GM21360 (cell line): ENCODE data around the gene ATR.

ENCODE experiments used
- ATAC-seq: cut with Tn5 transposase; IDR thresholded peaks from one replicate; pipeline ENCODE4 v1.9.1; 2021; ENCODE audit warnings: mild to moderate bottlenecking, moderate library complexity; ENCODE audit not compliant: unreplicated experiment

The ATR gene

GRCh38 chr3:142530296-142530695 lies 48.2 kb downstream of the ATR start:
- ATAC-seq, result no peak

DNA sequence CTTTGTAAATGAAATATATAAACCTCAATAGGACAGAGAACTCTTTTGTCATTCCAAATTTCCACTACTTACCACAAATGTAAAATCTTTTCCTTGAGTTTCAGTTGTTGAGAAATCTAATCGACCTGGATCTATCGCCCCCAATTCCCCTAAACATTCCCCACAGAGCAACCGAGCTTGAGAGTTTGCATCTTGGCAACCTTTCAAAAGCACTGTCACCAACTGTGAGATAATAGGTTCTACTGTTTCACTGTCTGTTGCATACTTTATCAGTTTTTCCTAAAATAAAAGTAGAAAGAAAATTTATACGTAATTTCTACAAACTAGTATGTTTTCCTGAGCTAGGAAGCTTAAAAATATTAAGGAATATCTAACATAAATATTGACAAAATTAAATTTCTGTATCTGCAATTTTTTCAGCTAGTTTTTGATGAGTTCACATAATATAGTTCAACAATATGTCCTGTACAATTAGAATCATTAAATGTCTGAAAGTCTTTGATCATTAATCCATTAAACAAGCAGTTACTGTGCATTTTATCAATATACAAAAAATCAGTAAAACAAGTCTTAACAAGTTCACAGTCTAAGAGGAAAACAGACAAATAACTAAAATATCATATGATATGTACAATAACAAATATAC lies 54.5 kb downstream of the ATR start:
- ATAC-seq, result no peak

- ATAC-seq, result no peak
These were observed 69.5 kb downstream of the ATR start for GRCh38 chr3:142509079-142509478.

DNA sequence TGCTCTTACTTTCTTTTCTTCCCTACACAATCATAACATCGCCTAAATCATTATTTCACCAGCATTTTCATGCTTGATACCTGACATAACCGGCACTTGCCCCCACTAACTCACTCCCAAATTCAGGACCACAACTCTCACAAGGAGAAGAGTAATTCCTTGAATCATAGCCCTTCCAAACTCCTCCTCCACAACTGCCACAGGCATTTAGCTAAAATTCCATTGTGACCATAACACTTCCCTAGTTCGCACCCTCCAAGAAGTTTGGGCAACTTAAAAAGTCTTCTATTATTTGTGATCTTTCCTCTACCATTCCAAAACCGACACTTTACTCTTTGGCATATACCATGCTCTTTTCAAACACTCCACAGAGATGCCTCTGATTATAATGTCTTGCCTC lies 71.3 kb downstream of the ATR start:
- ATAC-seq, result no peak

DNA sequence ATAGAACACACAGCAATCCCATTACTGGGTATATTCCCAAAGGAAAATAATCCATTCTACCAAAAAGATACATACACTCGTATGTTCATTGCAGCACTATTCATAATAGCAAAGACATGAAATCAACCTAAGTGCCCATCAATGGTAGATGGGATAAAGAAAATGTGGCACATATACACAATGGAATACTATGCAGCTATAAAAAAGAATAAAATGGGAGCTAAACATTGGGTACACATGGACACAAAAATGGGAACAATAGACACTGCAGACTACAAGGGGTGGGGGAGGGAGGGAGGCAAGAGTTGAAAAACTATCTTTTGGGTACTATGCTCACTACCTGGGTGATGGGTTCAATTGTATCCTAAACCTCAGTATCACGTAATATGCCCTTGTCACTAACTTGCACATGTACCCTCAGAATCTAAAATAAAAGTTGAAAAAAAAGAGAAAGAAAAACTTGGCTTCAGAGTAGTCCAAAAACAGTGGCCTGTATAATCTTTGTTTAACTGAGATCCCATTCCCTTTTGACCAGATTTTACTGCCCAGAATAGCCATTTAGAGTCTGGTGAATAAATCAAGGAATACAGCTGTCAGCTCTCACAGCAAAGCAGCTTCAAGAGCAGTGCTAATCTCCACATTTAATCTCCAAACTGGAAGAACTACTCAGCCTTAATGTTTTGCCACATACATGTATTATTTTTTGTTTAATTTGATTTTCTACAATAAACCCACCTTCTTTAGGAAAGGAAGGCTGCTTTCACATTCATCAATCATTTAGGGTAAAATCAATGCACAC lies 76.1 kb downstream of the ATR start:
- ATAC-seq, result no peak

DNA sequence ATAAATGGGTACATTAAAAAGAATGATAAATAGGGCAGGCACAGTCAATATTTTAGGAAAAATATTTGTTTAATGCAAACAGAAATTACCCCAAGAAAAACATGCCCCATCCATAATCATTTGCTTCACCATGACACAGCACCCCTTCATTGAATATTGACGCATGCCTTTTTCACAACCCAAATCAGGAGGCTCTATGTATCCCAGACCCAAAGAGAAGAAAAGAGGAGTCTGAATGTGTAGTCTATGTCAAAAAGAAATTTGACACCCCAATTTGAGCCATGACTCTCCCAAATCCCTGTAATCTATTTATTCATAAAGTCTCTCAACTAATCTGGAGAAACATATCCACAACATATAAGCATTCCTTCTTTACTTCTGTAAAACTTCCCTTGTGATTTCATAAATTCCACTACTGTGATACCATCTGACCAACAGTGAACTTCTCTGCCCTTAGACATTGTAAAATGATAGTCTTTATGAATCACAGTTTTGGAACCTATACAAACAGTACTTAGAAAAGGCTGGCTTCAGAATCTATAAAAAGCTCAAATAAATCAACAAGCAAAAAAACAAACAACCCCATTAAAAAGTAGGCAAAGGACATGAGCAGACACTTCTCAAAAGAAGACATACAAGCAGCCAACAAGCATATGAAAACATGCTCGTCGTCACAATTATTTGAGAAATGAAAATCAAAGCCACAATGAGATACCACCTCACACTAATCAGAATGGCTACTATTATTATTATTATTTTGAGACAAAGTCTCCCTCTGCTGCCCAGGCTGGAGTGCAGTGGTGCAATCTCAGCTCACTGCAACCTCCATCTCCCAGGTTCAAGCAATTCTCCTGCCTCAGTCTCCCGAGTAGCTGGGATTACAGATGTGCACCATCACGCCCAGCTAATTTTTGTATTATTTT lies 77.3 kb downstream of the ATR start:
- no peak for ATAC-seq

DNA sequence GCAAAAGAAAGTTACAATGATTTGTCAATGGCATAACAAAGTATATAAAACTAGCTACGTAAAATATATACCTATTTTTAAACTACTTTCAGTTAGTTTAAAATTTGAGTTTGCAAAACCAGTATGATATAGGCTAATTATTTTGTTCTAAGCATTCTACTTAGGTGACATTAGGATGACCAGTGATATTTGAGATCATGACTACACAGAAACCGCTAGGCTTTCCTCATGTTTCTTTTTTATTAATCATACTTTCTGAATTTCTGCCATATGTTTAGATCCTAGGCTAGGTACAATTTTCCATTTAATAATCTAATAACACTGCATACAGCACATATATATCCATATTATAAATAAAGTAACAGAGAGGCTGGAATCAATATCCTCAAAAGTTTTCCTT lies 78.3 kb downstream of the ATR start:
- no peak for ATAC-seq

DNA sequence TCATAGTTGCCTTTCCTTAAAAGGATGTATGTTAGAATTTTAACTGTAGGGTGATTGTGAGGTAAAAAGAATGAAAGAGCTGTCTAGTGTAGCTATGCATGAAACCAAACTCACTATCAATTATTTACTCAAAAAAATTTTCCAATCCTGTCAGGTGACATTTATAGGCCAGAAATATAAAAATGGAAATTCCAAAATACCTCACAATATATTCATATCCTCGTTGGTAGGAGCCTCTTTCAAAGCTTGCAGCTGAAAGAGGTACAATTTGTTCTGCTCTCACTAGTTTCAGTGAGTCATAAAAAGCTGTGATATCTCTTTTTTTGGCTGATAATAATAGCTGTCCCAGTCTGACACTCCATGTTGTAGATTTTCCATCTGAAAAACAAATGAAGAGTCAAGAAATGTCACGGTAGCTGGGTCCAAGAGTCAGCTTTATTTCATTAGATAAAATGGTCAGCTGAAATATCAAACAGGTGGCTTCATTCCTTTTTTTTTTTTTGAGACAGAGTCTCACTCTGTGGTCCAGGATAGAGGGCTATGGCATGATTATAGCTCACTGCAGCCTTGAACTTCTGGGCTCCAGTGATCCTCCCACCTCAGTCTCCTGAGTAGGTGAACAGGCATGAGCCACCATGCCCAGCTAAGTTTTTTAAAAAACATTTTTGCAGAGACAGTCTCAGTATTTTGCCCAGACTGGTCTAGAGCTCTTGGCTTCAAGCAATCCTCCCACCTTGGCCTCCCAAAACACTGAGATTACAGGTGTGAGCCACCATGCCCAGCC lies 79.9 kb downstream of the ATR start:
- ATAC-seq, result peak; percentile 64

DNA sequence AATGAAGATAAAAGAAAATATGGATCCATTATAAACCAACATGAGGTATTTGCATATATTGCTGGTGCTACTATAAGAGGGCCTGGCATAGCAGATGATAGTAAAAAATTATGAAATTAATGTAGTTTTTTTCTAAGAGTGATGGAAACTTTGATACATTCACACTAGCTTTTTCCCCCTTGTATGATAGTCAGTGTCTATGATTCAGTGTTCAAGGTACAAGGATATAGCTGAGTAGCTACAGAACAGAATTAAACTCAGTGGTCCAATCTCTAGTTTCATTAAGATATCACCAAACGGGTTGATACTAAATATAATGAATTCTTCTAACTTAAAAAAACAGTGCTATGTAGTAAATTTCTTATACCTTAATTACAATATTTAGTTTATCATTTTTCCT lies 80.8 kb downstream of the ATR start:
- no peak for ATAC-seq

DNA sequence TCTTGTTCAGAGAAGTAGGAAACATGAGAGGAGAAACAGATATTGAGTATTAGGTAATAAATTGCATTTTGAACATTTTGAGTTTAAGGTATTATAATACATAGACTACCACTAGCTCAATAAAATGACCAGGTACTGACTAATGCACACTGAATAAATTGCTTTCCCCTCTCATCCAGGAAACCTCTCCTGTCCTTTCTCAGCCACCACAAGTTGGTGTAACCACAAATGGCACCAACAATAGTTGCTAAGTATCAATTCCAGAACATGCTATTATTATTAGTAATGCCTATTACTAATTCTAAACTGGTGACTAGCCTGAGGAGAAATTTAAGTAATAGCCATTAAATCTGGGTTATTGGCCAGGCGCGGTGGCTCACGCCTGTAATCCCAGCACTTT lies 83.4 kb downstream of the ATR start:
- no peak for ATAC-seq

DNA sequence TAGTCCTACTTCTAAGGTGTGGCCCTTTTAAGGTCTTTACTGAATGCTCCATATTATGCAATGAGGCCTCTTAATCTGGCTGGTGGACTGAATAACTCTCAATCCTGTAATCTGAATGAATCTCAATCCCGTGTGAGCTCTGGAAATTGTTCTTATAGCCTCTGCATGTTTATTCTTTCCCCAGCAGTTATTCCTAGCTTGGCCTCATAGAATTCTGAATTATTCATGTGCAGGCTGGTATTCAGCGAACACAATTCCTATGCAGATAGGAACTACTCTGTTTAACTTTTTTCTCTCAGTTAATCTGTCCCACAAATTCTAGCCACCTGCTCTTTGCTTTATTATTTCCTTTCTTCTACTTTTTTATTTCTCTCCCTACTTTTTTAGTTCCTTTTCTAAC lies 86.3 kb downstream of the ATR start:
- no peak for ATAC-seq

DNA sequence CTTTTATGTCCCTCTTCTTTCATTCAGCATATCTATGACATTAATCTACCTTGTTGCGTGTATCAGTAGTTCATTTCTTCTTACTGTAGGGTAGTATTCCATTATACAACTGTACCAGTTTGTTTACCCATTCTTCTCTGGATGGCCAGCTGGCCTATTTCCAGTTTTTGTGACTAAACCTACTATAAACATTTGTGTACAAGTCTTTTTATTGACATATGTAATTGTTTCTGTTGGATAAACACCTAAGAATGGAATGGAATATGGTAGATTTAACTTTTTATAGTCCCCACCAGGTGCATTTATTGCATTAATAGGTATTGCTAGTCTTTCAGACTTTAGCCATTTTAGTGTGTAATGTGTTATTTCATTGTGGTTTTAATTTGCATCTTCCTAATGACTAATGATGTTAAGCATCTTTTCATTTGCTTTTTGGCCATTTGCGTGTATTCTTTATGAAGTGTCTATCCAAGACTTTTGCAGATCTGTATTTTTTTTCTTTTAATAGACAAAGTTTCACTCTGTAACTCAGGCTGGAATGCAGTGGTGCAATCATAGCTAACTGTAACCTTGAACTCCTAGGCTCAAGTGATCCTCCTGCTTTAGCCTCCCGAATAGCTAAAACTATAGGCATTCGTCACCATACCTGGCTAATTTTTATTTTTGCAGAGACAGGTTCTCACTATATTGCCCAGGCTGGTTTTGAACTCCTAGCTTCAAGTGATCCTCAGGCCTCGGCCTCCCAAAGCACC lies 88.8 kb downstream of the ATR start:
- ATAC-seq, result no peak

DNA sequence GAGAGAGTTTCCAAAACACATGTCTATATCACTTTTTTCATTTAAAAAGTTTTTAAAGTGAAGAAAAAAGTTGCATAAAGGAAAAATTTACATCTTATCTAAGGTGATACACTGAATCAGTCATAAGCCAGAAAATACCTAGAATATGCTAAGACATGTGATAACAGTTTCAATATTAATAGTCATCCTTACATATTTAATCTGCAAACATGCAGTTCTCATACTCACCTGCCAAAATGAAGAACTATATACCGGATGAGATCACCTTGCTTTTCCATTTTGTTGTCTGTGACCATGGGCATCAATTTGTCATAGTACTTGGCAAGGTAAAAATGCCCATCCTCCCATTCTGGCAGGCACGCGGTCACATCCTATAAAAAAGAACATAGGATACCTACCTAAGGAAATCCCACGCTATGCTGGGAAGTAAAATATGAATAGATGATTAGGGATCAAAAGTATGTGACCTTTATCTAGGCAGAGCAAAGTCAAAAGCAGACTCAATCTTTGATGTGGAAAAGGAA lies 93.6 kb downstream of the ATR start:
- no peak for ATAC-seq

GRCh38 chr3:142481196-142481595 lies 97.3 kb downstream of the ATR start:
- no peak for ATAC-seq

DNA sequence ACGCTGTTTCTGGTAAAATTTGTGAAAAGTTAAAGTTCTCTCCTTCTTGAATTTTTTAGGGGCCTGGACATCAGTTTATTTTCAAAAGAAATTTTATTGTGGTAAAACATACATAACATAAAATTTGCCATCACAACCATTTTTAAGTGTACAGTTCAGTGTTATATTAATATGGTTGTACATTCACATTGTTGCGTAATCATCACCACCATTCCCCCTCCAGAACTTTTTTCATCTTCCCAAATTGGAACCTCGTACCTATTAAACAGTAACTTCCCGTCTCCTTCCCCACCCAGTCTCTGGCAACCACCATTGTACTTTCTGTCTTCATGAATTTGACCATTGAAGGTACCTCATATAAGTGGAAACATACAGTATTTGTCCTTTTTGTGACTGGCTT lies 107.7 kb downstream of the ATR start:
- no peak for ATAC-seq

DNA sequence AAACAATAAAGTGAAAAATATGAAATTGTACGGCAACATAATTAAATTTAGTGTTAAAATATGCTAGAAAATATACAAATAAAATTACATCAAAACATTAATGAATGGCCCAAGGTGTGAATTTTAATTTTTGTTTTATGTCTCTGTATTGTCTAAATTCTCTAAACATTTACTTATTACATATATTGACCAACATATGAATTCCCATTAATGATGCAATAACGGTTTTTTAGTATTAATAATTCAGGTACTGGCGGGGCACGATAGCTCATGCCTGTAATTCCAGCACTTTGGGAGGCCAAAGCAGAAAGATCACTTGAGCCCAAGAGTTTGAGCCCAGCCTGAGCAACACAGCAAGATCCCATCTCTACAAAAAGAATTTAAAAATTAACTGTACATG lies 110.1 kb downstream of the ATR start:
- no peak for ATAC-seq

DNA sequence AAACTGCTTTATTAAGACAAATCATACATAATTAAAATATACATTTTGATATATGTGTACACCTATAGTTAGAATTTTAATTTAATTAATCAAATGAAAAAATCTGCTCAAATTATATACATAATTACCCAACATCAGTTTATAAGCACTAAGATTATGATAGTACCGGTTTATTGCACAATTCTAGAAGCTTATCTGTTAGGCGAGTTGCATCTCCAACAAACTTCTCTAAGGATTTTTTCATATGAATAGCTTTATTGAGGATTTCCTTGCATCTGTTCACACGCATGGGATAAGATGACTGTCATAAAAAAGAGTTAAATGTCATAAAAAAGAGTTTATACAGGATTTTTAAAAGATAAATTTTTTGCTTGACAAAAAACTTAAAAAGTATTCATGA lies 110.8 kb downstream of the ATR start:
- ATAC-seq, result no peak

- no peak for ATAC-seq
These were observed 117.8 kb downstream of the ATR start for GRCh38 chr3:142460689-142461088.

GRCh38 chr3:142459929-142460328 lies 118.6 kb downstream of the ATR start:
- no peak for ATAC-seq

DNA sequence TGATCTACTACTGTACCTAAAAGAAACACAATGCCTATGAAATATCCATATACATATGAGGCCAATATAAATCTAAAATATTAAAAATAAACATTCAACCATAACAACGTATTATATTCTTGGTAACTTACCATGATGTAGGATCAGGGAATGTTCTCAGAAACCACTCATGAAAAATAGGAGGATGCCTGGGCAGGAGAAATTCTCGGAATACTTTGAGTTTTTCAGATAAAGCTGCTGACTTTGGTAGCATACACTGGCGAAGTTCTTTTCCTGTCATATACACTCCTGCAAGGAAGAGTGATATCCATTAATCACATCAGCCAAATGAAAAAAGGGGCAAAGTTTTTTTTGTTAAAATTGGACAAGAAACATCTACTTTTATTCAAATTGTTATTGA lies 119.4 kb downstream of the ATR start:
- no peak for ATAC-seq
